ENCODE data around the gene TSPAN18. TPM values are rescaled to one million over a fixed set of nuclear protein-coding genes. Genes with fewer than 3 reads are reported as not detected.

Gene TSPAN18
- total RNA-seq, 4 donors from 2014 or later: 27.7 to 70.1 (median 50.2) TPM

DNA sequence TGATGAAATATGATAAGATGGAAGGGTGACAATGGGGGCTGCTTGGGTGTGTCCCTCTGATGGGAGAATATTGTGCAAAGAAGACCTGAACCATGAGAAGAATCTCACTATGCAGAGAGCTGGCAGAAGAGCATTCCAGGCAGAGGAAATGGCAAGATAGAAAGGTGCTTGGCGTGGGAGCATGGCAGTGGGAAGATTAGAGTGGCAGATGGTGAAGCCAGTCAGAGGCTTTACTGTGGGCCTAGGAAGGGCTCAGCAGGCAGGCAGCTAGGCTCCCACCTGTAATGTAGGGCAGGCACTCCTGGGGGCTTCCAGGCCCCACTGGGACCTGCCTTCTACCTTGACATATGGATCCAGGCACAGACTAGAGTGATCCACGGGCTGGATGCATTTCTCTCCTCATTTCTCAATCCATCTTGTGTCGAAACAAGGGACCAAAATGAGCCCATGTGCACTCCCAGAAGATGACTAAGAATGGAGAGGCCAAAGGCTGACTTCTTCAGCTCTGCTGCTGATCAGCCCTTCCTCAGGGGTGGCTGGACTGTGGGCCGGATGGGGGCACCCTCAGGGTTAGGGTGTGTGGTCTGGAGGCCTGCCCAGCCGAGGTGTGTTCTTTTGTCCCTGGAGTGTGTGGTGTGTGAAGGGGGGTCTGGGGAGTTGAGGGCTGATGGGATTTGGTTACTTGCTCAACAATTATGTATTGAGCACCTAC lies 88.3 kb downstream of the TSPAN18 start:
- Histone ChIP-seq H3K4me3 (no peak overlapping the region), H3K27me3 (no peaks in the 10 kb centered on the region), H3K36me3 (no peaks in the 10 kb centered on the region), H3K9me3 (no peaks in the 10 kb centered on the region), H3K4me1 (peaks cover 82 to 98% (median 94%) of the 10 kb centered on the region in 4 donors), H3K27ac (replicated peaks in 1 of 4) (peak overlapping the region; percentile 17 to 57 (median 28))
- WGBS: 72% methylated on average over 5 of the region's 5 CpGs
- TF ChIP-seq CTCF (IDR thresholded peaks at IDR 0.05) (no peak), POLR2A (IDR thresholded peaks at IDR 0.05; ENCODE audit: low read depth) (no peak), POLR2AphosphoS5 (IDR thresholded peaks at IDR 0.05) (no peak), EP300 (IDR thresholded peaks at IDR 0.05) (no peak)
- intact Hi-C loops (cut with DNase I): no loop called here
- DNase-seq (ENCODE audit: extremely low spot score): no peak

- WGBS: 87% methylated on average over 7 of the region's 8 CpGs
- Histone ChIP-seq H3K27ac (replicated peaks in 1 of 4) (peak overlapping the region; percentile 57 to 72 (median 68)), H3K27me3 (no peaks in the 10 kb centered on the region), H3K4me3 (no peak overlapping the region), H3K4me1 (peaks cover 72 to 100% (median 90%) of the 10 kb centered on the region in 4 donors), H3K9me3 (no peaks in the 10 kb centered on the region), H3K36me3 (no peaks in the 10 kb centered on the region)
- intact Hi-C loops (cut with DNase I): no loop called here
- TF ChIP-seq CTCF (IDR thresholded peaks at IDR 0.05): no peak
- TF ChIP-seq POLR2AphosphoS5 (IDR thresholded peaks at IDR 0.05): no peak
- TF ChIP-seq EP300 (IDR thresholded peaks at IDR 0.05): no peak
- no peak for TF ChIP-seq POLR2A (IDR thresholded peaks at IDR 0.05; ENCODE audit: low read depth)
- no peak for DNase-seq (ENCODE audit: extremely low spot score)
Measured at GRCh38 chr11:44815917-44816456, 89.2 kb downstream of the TSPAN18 start.

DNA sequence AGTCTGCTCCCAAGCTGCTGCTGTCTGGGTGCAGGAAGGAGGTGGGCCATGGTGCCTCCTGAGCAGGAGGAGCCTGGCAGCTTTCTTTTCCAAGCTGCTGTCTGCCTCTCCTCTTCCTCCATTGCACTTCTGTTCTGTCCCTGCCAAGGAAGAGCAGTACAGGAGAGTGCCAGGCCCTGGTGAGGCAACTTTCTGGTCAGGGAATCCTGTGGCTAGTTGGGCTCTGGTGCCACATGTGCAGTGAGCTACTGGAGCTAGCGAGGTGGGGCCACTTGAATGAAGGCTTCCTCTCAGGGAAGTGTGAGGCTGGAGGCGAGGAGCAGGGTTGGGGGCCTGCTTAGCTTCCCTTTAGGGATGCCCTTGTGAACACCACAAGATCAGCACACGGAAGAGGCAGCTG lies 90.0 kb downstream of the TSPAN18 start:
- H3K27ac ChIP-seq (replicated peaks in 1 of 4): peak overlapping the region; percentile 63 to 79 (median 72)
- intact Hi-C loops (cut with DNase I): no loop called here
- no peak for DNase-seq (ENCODE audit: extremely low spot score)
- 86% methylated on average over 3 of the region's 3 CpGs for WGBS
- H3K4me1 ChIP-seq: peaks cover 67 to 99% (median 83%) of the 10 kb centered on the region in 4 donors
- H3K4me3 ChIP-seq: no peak overlapping the region
- no peaks in the 10 kb centered on the region for H3K9me3 ChIP-seq
- no peaks in the 10 kb centered on the region for H3K36me3 ChIP-seq
- TF ChIP-seq POLR2AphosphoS5 (IDR thresholded peaks at IDR 0.05) (no peak), EP300 (IDR thresholded peaks at IDR 0.05) (no peak), POLR2A (IDR thresholded peaks at IDR 0.05; ENCODE audit: low read depth) (no peak)
- H3K27me3 ChIP-seq: no peaks in the 10 kb centered on the region

- 63% methylated on average over 1 of the region's 4 CpGs for WGBS
- H3K27me3 ChIP-seq: no peaks in the 10 kb centered on the region
- H3K4me3 ChIP-seq: no peak overlapping the region
- no peaks in the 10 kb centered on the region for H3K9me3 ChIP-seq
- H3K27ac ChIP-seq (replicated peaks in 1 of 4): peak overlapping the region; percentile 63 to 79 (median 72)
- TF ChIP-seq POLR2AphosphoS5 (IDR thresholded peaks at IDR 0.05): no peak
- TF ChIP-seq POLR2A (IDR thresholded peaks at IDR 0.05; ENCODE audit: low read depth): no peak
- TF ChIP-seq CTCF (IDR thresholded peaks at IDR 0.05): no peak
- TF ChIP-seq EP300 (IDR thresholded peaks at IDR 0.05): no peak
- DNase-seq (ENCODE audit: extremely low spot score): no peak
- H3K36me3 ChIP-seq: no peaks in the 10 kb centered on the region
- H3K4me1 ChIP-seq: peaks cover 61 to 97% (median 79%) of the 10 kb centered on the region in 4 donors
- intact Hi-C loops (cut with DNase I): no loop called here
Measured at GRCh38 chr11:44817207-44817949, 90.6 kb downstream of the TSPAN18 start.

GRCh38 chr11:44818110-44818509 lies 91.3 kb downstream of the TSPAN18 start:
- intact Hi-C loops (cut with DNase I): no loop called here
- peak overlapping the region; percentile 63 to 79 (median 72) for H3K27ac ChIP-seq (replicated peaks in 1 of 4)
- no peaks in the 10 kb centered on the region for H3K27me3 ChIP-seq
- H3K4me3 ChIP-seq: no peak overlapping the region
- H3K9me3 ChIP-seq: no peaks in the 10 kb centered on the region
- no peak for TF ChIP-seq POLR2AphosphoS5 (IDR thresholded peaks at IDR 0.05)
- TF ChIP-seq CTCF (IDR thresholded peaks at IDR 0.05): no peak
- no peak for TF ChIP-seq EP300 (IDR thresholded peaks at IDR 0.05)
- TF ChIP-seq POLR2A (IDR thresholded peaks at IDR 0.05; ENCODE audit: low read depth): no peak
- DNase-seq (ENCODE audit: extremely low spot score): no peak
- no peaks in the 10 kb centered on the region for H3K36me3 ChIP-seq
- 50% methylated on average over 1 of the region's 4 CpGs for WGBS
- H3K4me1 ChIP-seq: peaks cover 55 to 97% (median 79%) of the 10 kb centered on the region in 4 donors
